Fibroblast of skin of scalp (primary cell): ENCODE data around the gene HOXD11. TPM values are rescaled to one million over a fixed set of nuclear protein-coding genes. Genes with fewer than 3 reads are reported as not detected.

Source experiments
- DNase-seq: peaks from one replicate; pipeline ENCODE4 v3.0.0-alpha.2; 2013
- polyA plus RNA-seq, 2 experiments: library from polyadenylated mRNA; unstranded; fragments of 120-200 nt; gene quantifications; one replicate each; pipeline ENCODE4 v1.2.1, GENCODE V29; 2013; ENCODE audit not compliant: insufficient read length in 2 of 2

Gene HOXD11
- 0.18 TPM for polyA plus RNA-seq (2013, experiment 1 of 2; ENCODE audit: insufficient read length)
- not detected for polyA plus RNA-seq (2013, experiment 2 of 2; ENCODE audit: insufficient read length)

DNA sequence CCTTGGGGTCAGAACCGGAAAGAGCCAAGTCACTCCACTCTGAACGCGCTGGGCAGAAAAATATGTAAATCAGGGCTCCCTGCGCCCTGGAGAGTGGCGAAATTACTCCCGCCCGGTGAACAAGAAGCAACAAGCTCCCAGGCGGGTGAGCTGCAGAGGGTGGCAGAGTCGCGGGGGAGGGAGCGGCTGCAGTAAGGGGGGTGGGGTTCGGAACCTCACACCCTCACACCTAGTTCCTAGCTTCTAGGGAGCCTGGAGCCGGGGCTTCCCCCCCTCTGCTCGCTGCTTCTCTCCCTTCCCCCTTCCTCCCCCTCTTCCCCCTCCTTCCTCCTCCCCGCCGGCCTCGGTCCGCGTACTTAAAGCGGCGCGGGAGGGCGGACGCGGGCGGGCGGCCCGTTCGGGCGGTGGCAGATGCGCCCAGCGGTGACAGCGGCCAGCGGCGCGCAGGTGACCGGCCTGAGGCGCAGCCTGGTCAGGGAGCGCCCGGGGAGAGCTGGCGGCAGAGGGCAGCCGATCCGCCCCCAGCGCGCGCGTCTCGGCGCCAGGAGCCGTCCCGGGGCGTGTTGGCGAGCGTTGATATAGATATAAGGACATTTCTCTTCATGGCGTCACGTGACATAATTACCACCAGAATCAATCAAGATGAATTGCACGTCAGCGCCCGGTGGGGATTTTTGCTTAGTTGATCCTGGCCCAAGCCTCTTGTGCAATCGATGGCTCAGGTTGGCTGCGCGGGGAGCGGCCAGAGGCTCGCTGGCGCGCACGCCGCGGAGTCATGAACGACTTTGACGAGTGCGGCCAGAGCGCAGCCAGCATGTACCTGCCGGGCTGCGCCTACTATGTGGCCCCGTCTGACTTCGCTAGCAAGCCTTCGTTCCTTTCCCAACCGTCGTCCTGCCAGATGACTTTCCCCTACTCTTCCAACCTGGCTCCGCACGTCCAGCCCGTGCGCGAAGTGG, at the start of gene HOXD11:
Gene HOXD11 (plus strand): TSS at position 700 of the 959 bp plus-strand sequence. CDS start 76 bp downstream, at position 776.
- no peak for DNase-seq

DNA sequence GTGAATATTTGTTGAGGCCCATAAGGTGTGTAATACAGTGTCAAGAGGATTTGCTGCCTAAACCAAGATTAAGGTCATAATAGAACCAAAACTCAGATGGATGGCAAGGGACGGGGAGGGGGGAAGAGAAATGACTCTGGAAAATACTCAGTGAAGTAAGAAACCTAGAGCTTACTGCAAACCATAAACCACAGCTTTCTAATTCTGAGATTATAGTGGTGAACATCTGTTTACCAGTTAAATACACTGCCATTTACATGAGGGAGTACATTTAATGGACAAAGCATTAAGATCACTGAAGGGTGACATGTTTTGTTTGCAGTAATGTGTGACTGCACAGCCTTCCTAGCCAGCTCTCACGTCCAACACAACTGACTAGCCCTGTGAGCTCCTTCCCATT, 43.1 kb upstream of the HOXD11 start:
- no peak for DNase-seq

DNA sequence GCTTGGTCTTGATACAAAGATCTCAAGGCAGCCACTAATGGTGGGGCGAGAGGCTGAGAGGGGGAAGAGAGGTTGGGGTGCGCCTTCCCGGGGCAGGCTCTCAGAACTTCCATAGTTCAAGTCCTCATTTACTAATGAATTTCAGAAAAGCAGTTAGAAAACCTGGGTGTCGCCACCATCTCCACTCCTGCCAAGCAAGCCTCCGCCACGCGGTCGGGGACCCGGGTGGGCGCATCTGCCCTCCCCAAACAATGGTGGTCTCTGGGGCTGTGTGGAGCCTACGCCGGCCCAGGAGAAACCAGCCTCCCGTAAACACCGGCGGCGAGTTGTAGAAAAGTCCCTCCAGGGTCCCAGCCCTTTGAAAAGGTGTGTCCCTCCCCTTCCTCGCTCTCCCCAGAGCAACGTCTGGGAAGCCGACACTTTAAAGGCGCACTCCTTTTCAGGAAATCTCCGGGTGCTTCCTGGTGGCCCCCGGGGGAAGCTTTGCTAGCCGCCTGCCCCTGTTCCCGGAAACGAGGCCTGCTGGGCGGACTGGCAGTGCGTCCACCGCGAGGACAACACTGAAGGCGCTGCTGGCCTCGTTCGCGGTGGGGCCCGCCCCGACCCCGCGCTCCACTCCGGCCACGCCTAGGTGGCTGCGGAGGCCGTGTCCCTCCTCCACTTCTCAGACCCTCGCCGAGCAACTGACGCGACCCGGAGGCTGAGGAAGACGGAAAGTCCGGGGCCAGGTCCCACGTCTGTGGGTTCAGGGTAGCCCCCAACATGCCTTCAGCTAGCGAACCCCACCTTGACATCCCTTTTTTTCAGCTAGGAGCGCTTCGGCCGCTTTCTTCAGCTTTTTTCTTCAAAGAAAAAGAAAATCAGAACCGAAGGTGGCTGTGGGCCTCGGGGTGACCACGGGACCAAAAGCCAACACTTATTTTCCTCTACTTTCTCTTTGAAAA, 40.2 kb upstream of the HOXD11 start:
- no peak for DNase-seq

DNA sequence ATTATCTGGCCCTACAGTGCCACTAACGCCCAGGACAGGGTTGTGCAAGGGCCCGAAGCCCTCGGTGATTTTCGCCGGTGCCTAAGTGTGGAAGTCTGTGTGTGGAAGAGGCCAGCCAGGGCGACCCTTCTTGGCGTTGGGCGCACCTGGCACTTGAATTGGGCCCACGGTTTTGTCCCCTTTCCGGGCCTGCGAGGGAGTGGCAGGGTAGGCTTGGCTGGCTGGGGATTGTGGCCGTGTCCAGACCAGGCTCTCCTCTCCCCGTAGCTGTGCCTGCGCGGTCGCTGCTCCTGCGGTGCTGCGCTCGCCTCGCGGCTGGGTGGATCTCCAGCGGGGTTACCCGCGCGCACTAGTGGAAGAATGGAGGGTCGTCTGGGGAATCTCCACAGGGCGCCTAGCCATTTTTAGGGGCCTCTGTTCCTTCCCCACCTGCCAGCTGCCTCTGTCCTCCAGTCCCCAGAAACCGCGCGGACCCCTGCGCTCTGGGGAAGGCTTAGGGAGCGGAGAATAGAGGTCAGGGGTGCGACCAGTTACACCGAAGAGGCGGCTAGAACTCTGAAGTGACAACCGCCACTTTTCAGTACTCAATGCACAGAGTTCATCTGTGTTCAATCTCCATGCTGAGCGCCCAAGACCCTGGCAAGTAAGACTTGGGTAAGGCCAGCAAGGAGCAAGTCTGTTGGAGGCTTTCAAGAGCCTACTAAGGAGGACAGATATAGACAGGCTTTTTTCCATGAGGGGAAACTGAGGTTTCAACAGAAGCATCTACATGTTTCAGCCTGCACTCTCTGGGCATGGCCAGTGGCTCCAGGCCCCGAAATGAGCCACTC, 39.3 kb upstream of the HOXD11 start:
- no peak for DNase-seq

DNA sequence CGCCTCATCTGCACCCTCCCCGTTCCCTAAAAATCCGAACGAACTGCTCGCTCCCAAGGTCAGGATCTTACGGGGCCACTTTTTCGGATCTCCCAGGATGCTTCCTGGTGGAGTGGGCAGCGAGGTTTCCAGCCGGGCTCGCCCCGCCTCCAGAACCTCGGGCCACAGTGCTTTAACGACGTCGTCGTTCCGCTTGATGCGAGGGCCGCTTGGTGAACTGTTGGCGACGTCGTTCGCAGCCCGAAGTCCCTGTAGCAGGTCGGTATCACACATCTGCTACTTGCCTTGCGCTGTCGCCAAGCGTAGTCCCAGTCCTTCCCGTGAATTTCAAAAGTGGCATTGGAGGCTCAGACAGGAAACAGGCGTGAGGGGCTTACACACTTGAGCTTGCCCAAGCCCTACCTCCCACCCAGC, 38.7 kb upstream of the HOXD11 start:
- DNase-seq, result no peak

DNA sequence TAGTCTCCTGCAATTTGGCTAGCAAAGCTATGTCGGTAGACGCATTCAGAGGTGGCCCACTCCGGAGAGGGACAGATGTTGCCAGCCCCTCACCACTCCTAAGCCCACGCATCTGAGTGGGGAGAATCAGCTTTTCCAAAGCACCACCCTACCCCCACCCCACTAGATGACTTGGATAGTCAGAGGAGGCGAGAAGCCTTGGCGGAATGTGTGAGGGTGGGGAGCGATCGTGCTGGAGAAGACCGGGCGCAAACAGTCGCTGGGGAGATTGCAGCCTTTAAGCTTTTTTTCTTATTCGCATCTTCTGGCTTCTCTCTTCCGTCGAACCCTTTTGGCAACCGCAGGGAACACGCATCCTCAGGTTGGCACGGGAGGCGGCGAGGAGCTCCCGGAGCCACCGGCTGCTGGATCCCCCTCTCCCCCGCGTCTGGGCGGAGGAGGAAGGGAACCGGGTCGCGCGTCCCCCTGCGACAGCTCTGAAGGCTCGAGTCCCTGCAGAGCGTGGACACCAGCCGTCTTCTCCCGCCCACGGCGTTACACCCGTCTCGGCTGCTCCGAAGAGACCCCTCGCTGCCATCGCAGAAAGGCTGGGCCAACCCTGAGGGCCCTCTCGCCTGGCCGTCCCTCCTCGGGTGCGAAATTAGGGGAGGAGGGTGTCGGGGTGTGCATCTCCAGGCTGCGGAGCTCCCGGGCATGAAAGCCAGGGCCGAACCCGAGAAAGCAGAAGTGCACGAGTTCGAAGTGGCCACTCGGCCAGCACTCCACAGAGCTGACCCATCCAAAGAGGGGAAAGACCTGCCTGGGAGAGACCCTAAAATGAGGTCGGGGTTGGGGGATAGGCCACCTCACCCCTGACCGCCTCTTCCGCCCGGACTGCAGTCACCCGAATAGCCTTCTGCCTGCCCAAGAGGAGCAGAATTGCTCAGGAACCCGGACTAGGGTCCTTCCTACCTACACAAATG, 35.5 kb upstream of the HOXD11 start:
- DNase-seq, result no peak

DNA sequence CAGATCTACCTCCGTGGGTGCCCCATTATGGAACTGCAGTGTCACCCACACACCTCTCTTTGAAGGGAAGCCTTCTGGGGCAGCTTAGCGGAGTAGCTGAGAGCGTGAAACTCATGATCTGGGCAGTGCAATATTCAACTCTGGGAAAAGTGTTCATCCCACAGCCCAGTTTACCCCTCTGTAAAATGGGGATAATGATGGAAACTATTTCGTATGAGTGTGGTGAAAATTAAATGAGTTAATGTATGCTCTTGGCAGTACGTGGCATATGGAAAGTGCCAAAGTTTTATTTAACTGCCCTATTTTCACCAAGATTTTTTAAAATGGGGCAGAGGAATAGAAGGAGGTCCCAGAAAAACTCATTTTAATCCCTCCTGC, 34.8 kb upstream of the HOXD11 start:
- DNase-seq, result no peak

DNA sequence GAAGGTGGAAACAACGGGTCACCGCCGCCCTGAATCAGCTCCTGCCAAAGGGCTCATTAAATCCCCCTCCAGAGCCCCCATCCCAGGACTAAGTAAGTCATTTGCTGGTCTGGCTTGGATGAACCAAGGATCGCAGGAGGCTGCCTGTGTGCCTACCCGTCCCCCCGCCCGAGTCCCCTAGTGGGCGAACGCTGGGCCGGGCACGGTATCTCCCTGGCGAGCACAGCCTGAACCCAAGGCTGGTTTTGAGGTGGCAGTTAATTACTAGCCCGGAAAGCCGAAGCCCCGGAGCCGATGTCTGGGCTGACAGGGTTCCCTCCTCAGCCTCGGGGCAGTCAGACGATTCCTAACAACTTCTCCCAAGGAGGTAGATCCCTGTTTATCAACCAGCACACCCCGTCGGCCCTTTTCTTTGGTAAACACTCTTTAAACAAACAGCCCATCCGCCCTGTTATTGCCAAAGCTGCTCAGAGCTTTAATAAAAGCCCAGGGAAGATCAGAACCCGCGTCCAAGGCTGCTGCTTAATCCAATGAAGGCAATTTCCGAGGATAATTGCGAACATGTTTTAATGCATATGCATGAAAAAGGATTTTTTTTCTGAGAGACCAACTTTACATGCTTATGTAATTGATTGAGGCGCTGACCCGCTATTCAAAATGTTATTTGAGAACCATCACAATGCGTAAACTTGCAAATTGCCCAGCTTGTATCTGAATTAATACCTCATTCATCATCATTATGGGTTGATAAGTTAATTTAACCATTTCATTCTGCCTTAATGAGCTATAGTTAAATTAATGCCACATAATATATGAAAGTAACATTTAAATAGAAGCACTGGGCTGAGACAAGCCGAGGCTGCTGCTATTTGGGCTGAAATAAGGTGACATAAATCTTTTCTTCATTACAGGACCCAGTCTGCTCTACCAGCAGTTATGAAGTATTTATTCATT, 33.9 kb upstream of the HOXD11 start:
- no peak for DNase-seq

DNA sequence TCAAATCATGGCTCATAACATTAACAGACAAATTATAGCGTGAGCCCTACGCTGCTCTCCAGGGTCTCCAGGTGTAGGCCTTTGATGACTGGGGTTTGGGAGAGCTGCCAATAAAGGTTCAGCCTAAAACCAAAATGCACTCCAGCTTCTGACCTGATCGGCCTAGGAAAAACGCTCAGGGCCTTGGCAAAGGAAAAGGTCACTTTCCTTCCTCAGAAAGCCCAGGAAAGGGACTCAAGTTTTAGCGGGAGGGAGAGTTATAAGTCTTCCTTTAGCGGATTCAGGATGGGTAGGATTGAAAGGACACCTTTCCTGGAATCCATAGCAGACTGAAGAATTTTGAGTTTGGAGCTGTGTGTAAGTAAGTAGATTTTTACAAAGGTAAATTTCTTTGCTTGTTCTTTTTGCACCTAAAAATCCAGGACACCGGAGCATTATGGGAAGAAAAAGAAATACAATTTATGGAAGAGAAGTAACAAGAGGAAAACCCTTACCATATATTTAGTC, 32.1 kb upstream of the HOXD11 start:
- DNase-seq, result no peak

DNA sequence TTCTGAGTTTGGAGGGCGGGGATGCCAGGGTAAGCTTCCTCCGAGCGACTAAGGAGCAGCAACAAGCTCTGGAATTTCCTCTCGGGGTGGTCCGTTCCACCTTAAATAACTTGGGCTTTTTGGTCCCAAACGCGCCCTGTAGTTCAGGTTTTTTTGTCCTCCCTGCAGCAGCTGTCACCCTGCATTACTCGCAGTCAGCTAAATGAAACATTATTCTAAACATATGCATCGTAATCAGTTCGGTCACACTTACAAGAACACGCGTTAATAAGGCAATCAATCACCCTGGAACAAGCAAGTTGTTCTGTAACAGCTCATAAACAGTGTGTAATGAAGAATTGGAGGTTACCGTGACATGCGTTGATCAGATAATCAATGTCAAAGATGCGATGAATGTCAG, 31.6 kb upstream of the HOXD11 start:
- DNase-seq, result no peak

DNA sequence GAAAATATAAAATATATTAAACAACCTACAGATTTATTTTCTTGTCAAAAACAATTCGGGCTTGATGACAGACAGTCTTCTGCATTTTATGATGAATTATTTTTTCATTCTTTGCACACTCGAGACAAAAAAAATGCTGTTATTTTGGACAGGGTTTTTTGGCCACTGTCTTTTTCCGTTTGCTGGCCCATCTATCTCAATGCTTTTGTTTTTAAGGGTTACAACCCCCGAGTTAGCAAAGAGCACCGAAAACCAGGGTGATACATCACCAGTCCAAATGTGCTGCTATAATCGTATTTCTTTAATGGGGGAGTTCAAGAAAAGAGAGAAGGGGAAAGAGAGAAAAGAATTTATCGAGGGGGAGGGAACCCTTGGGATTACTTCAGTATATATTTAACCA, 31.0 kb upstream of the HOXD11 start:
- no peak for DNase-seq

DNA sequence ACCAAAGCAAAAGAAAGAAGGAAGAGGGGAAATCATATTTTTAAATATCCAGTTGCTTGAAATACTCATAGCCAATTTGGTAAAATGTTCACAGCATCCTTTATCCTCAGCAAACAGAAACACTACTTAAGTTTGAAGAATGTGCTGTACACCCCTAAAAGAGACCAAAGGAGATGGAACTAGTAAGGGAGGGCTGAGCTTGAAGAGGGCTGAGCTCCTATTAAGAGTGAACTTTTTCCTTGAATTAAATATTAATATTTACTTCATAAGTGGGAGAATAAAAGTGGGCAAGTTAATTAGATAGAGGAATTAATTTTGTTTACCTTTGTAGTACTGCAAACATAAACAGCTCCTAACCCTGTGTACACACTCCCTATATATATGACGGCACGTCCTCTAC, 30.3 kb upstream of the HOXD11 start:
- DNase-seq, result no peak

DNA sequence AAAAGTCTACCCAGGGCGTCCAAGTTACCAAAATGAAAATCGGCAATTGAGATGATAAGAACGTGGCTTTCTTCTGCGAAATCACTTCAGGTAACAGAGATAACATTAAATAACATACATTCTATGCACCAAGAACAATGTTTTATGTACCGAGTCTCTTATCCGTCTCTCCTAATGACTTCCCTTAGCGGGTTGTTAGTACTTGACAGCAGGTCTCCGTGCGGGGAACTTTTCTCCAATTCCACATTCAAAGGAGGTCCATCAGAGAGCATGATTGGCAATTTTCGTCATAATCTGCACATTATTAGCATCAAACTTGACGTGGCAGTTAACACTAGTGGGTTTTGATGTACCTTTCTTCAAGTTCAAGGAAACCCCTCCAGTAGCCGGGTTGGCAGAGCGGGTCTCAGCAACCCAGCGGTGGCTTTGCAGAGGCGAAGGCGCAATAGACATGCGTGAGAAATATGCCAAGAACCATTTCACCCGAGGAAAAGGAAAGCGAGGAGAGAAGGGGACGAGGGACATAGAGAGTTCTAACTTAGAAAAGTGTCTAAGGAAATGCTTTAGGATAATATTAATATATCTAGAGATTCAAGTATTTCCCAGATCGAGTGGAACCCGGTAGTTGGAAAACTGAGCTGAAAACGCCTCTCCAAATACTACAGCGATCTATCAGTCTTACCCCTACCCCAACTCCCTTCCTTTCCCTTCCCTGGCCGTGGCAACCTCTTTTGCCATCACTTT, 28.4 kb upstream of the HOXD11 start:
- no peak for DNase-seq

DNA sequence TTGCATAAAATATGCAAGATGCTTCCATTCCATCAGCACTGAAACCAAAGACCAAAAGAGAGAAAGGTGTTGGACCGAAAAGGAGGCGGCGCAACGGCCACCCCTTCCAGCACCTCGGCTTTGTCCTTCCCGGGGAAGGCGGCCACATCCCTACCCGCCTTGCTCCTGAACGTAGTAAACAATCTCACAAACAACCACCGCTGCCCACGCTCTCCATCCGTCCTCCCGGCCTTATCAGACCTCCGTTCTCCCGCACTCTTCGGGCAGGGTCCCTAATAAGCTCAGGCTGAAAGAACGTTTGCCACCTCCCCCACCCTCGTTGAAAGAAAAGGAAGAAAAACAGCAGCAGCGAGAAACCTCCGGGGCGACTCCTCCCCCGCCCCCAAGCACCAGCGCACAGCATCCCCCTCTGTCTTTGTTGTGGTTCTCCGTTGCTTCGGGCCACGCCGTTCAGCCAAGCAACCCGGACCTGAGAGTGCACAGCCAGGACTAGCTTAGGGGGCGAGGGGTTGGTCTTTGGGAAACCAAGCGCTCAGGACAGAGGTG, 27.7 kb upstream of the HOXD11 start:
- no peak for DNase-seq

DNA sequence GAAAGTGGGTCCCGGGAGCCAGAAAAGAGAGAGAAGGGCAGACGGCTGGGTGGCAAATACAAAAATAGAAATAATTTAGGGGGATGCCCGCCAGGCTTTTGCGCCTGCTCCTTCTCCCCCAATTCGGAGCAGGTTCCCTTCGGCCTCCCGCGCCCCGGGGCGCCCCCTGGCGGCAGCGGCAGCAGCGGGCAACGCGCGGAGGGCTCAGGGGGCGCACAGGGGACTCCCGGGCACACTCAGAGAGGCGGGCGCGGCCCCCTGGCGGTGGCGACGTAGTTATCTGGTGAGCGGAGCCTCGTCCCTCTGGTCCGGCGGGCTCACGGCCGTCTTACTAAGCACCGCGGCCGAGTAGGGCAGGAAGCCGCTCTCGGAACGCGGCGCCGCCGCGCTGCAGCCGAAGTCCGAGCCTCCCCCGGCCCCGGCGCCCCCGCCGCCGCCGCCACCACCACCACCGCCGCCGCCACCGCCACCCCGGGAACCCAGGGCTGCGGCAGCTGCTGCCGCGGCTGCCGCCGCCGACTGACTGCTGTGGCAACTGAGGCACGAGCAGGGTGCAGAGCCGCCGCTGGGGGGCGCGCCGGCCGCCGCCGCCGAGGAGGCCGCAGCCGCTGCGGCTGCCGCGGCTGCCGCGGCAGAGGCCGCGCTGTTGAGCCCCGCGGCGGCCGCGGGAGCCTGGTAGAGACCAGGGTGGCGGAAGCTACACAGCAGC, 27.1 kb upstream of the HOXD11 start:
- DNase-seq, result peak; percentile 58

DNA sequence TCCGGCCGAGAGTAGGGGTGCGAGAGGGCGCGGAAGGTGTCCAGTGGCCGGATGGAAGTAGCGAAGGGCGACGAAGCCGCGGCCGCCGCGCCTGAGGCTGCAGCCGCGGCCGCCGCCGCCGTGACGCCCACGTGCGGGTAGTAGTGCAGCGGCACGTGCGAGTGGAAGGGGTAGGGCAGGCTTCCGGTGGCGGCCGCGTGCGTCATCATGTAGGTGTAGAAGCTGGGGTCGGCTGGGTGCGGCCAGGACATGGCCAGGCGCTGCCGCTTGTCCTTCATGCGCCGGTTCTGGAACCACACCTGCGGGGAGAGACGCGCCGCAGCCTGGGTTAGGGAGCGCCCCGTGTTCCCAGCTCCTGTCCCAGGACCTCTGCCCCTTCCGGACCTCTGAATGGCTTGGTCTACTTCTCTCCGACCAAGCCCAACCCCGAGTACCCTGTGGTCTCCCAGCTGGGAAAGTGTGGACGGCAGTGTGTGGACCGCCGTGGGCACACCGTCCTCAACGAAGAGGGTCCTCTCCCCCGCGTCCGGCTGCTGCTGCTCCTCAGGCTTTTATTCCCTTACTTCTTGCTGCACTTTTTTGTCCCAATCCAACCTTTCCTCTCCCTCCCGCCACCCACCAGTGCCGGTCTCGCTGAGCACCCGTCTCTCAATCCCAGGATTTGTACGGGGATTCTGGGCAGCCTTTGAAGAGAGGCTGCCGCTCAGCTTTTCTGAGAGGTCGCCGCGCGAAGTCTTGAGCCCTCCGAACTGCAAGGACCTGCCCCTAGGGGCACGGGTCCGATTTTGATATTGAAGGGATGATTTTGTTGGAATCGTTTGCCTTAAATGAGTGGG, 26.3 kb upstream of the HOXD11 start:
- no peak for DNase-seq

DNA sequence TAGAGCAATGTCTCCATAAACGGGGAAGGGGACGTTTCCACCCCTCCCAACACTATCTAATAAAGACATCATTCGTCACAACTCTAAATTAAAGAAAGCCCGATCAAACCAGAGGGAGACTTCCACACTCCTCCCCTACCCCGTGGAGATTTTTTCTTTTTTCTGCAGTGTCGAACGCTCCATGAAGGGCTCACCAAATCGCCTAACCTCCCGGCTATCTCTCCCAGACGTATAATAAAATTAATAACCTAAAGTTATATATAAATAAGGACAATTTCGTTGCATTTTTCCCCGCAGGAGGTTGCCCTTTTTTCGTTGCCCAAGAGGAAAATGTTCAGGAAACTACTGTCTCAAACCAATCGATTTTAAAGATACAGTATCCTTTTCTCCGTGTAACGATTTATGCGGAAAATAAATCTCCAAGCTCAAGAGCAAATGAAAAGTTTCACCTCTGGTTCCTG, 25.7 kb upstream of the HOXD11 start:
- no peak for DNase-seq
